ENCODE measurements around the gene DTYMK.

Gene DTYMK

GRCh38 chr2:241652722-241653121 is 33.9 kb downstream of the DTYMK start:
- Histone ChIP-seq H3K36me3 (ENCODE audit: control insufficient read depth, insufficient read depth, low read length) (peaks cover 35% of the 10 kb centered on the region), H3K9me3 (ENCODE audit: control insufficient read depth, insufficient read depth, low read length) (no peaks in the 10 kb centered on the region), H3K4me3 (ENCODE audit: low read depth, low read length) (no peak overlapping the region), H3K4me1 (ENCODE audit: control insufficient read depth, insufficient read depth, low read length) (peaks cover 2% of the 10 kb centered on the region), H3K9ac (ENCODE audit: low read depth, low read length) (no peak overlapping the region), H3K27me3 (ENCODE audit: control insufficient read depth, insufficient read depth, low read length) (no peaks in the 10 kb centered on the region)

DNA sequence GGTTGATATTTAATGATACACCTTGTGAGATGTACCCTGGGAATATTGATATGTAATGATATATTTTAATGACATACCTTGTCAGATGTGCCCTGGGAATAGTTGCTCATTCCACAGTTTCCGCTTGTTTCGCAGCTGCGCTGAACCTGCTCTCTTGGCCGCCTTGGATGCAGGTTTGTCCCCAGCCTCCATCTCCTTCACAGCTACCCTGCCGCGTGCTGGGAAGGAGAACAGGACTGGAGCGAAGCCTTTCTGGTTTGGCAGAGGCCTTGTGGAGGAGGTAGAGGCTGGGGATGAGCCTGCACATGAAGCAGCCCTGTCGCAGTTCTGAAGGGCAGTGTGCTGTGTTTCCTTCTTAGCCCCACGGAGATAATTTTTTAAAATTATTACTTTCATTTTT is 34.5 kb downstream of the DTYMK start:
- H3K9ac ChIP-seq (ENCODE audit: low read depth, low read length): no peak overlapping the region
- no peak overlapping the region for H3K4me3 ChIP-seq (ENCODE audit: low read depth, low read length)
- H3K36me3 ChIP-seq (ENCODE audit: control insufficient read depth, insufficient read depth, low read length): peaks cover 34% of the 10 kb centered on the region
- no peaks in the 10 kb centered on the region for H3K27me3 ChIP-seq (ENCODE audit: control insufficient read depth, insufficient read depth, low read length)
- no peaks in the 10 kb centered on the region for H3K9me3 ChIP-seq (ENCODE audit: control insufficient read depth, insufficient read depth, low read length)
- peaks cover 2% of the 10 kb centered on the region for H3K4me1 ChIP-seq (ENCODE audit: control insufficient read depth, insufficient read depth, low read length)

DNA sequence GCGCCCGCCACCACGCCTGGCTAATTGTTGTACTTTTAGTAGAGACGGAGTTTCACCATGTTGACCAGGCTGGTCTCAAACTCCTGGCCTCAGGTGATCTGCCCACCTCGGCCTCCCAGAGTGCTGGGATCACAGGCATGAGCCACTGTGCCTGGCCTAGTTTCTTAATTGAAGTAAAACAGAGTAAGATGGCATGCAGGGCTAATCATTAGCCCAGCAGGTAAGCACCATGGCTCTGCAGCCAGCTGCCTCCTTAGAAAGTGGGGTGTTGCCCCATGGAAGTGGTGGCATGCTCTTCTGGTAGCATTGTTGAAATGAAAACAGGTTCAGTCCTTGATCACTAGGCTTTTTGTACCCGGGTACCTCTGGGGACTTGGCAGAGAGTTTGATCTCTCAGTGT is 36.7 kb downstream of the DTYMK start:
- Histone ChIP-seq H3K4me3 (ENCODE audit: low read depth, low read length) (no peak overlapping the region), H3K9me3 (ENCODE audit: control insufficient read depth, insufficient read depth, low read length) (no peaks in the 10 kb centered on the region), H3K27me3 (ENCODE audit: control insufficient read depth, insufficient read depth, low read length) (no peaks in the 10 kb centered on the region), H3K36me3 (ENCODE audit: control insufficient read depth, insufficient read depth, low read length) (peaks cover 24% of the 10 kb centered on the region), H3K4me1 (ENCODE audit: control insufficient read depth, insufficient read depth, low read length) (peaks cover 2% of the 10 kb centered on the region), H3K9ac (ENCODE audit: low read depth, low read length) (no peak overlapping the region)

- Histone ChIP-seq H3K36me3 (ENCODE audit: control insufficient read depth, insufficient read depth, low read length) (peaks cover 19% of the 10 kb centered on the region), H3K4me1 (ENCODE audit: control insufficient read depth, insufficient read depth, low read length) (peaks cover 2% of the 10 kb centered on the region), H3K27me3 (ENCODE audit: control insufficient read depth, insufficient read depth, low read length) (no peaks in the 10 kb centered on the region), H3K4me3 (ENCODE audit: low read depth, low read length) (no peak overlapping the region), H3K9ac (ENCODE audit: low read depth, low read length) (no peak overlapping the region), H3K9me3 (ENCODE audit: control insufficient read depth, insufficient read depth, low read length) (no peaks in the 10 kb centered on the region)
Measured at GRCh38 chr2:241649404-241649803, 37.2 kb downstream of the DTYMK start.

DNA sequence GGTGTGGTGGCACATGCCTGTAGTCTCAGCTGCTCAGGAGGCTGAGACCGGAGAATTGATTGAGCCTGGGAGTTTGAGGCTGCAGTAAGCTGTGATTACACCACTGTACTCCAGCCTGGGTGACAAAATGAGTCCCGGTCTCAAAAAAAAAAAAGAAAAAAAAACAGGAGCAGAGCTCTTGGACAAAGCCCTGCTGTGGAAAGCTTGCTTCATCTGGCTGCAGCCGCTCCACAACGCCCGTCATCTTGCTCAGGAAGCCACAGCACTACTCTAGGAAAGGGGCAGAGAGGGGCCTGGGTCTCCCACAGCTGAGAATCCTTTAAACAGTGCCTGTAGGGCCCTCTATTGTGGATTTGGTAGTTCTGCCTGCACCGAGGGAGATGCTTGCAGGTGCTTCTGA is 38.2 kb downstream of the DTYMK start:
- Histone ChIP-seq H3K9ac (ENCODE audit: low read depth, low read length) (no peak overlapping the region), H3K9me3 (ENCODE audit: control insufficient read depth, insufficient read depth, low read length) (no peaks in the 10 kb centered on the region), H3K36me3 (ENCODE audit: control insufficient read depth, insufficient read depth, low read length) (peaks cover 17% of the 10 kb centered on the region), H3K4me1 (ENCODE audit: control insufficient read depth, insufficient read depth, low read length) (peaks cover 2% of the 10 kb centered on the region), H3K27me3 (ENCODE audit: control insufficient read depth, insufficient read depth, low read length) (no peaks in the 10 kb centered on the region), H3K4me3 (ENCODE audit: low read depth, low read length) (no peak overlapping the region)

DNA sequence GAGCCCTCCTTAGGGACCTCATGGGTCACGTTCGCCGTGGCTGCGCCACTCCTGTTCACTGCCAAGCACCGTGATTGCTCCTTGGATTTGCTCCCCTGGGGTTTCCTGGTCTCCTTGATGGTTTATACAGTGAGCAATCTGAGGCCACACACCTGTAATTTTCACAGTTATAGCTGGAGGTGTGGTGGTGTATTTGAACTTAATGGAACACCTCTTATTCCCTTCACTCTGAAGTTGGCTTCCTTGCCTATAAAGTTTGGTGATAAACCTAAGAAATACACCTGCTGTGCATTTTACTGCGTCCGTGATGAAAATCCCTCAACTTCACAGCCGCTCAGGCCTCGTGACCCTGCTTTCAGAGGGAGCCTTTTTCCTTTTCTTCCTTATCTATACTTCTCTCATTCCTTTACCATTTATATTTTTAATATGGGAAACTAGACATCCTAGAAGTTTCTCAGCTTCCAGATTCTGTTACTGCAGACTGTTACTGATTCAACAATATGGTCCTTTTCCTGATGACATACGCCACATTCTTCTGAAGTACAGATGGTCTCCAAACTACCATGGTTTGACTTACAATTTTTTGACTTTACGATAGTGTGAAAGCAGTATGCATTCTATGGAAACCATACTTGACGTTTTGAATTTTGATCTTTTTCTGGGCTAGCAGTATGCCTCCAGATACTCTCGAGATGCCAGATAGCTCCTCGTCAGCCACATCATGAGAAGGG is 40.5 kb downstream of the DTYMK start:
- Histone ChIP-seq H3K4me3 (ENCODE audit: low read depth, low read length) (no peak overlapping the region), H3K9me3 (ENCODE audit: control insufficient read depth, insufficient read depth, low read length) (no peaks in the 10 kb centered on the region), H3K36me3 (ENCODE audit: control insufficient read depth, insufficient read depth, low read length) (no peaks in the 10 kb centered on the region), H3K27me3 (ENCODE audit: control insufficient read depth, insufficient read depth, low read length) (no peaks in the 10 kb centered on the region), H3K9ac (ENCODE audit: low read depth, low read length) (no peak overlapping the region), H3K4me1 (ENCODE audit: control insufficient read depth, insufficient read depth, low read length) (peaks cover 6% of the 10 kb centered on the region)

GRCh38 chr2:241645056-241645914 is 41.3 kb downstream of the DTYMK start:
- Histone ChIP-seq H3K36me3 (ENCODE audit: control insufficient read depth, insufficient read depth, low read length) (no peaks in the 10 kb centered on the region), H3K9ac (ENCODE audit: low read depth, low read length) (no peak overlapping the region), H3K4me1 (ENCODE audit: control insufficient read depth, insufficient read depth, low read length) (peaks cover 6% of the 10 kb centered on the region)

DNA sequence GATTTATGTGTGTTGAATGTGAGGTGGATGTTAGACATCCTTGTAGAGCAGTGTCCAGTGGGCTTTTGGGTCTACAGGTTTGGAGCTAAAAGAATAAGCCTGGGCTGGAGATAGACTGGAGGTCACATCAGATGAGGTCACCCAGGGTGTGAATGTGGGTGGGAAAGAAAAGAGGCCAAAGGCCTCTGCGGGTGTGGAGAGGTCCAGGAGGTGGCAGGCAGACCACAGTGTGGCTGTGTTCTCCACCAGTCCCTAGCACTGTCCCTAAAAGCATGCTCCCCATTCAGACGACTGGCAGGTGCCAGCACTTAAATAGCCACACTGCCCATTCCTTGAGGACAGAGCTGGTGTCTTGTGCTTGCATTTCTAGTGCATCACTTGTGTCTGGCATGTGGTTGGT is 45.0 kb downstream of the DTYMK start:
- peaks cover 6% of the 10 kb centered on the region for H3K36me3 ChIP-seq (ENCODE audit: control insufficient read depth, insufficient read depth, low read length)
- no peak overlapping the region for H3K4me3 ChIP-seq (ENCODE audit: low read depth, low read length)
- no peak overlapping the region for H3K9ac ChIP-seq (ENCODE audit: low read depth, low read length)
- no peaks in the 10 kb centered on the region for H3K9me3 ChIP-seq (ENCODE audit: control insufficient read depth, insufficient read depth, low read length)
- H3K4me1 ChIP-seq (ENCODE audit: control insufficient read depth, insufficient read depth, low read length): peaks cover 4% of the 10 kb centered on the region
- no peaks in the 10 kb centered on the region for H3K27me3 ChIP-seq (ENCODE audit: control insufficient read depth, insufficient read depth, low read length)

More at GRCh38 chr2:241645056-241645914, 41.3 kb downstream of the DTYMK start:
- no peak overlapping the region for H3K4me3 ChIP-seq (ENCODE audit: low read depth, low read length)
- H3K27me3 ChIP-seq (ENCODE audit: control insufficient read depth, insufficient read depth, low read length): no peaks in the 10 kb centered on the region
- no peaks in the 10 kb centered on the region for H3K9me3 ChIP-seq (ENCODE audit: control insufficient read depth, insufficient read depth, low read length)

- Histone ChIP-seq H3K4me3 (ENCODE audit: low read depth, low read length) (no peak overlapping the region), H3K9me3 (ENCODE audit: control insufficient read depth, insufficient read depth, low read length) (no peaks in the 10 kb centered on the region), H3K4me1 (ENCODE audit: control insufficient read depth, insufficient read depth, low read length) (peaks cover 4% of the 10 kb centered on the region), H3K9ac (ENCODE audit: low read depth, low read length) (no peak overlapping the region), H3K36me3 (ENCODE audit: control insufficient read depth, insufficient read depth, low read length) (peaks cover 6% of the 10 kb centered on the region), H3K27me3 (ENCODE audit: control insufficient read depth, insufficient read depth, low read length) (no peaks in the 10 kb centered on the region)
Measured at GRCh38 chr2:241640165-241640795, 46.3 kb downstream of the DTYMK start.

DNA sequence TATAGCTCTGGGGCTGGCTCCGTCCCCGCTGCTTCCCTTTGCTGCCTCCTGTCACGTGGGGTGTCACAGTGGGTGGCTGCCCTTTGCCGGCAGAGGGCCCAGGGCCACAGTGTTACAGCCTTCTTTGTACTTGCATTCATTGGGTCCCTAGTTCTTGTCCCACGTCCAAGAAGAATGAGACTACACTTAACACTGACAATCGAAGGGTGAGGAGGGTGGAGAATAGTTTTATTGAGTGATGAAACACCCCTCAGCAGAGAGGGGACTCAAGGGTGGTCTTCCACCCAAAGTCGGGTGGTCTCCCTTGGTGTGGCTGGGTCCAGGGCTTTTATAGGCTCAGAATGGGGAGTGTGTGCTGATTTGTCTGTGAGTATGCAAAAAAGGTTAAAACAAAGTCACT is 47.2 kb downstream of the DTYMK start:
- Histone ChIP-seq H3K4me1 (ENCODE audit: control insufficient read depth, insufficient read depth, low read length) (peaks cover 4% of the 10 kb centered on the region), H3K4me3 (ENCODE audit: low read depth, low read length) (no peak overlapping the region), H3K27me3 (ENCODE audit: control insufficient read depth, insufficient read depth, low read length) (no peaks in the 10 kb centered on the region), H3K36me3 (ENCODE audit: control insufficient read depth, insufficient read depth, low read length) (peaks cover 6% of the 10 kb centered on the region), H3K9ac (ENCODE audit: low read depth, low read length) (no peak overlapping the region), H3K9me3 (ENCODE audit: control insufficient read depth, insufficient read depth, low read length) (no peaks in the 10 kb centered on the region)

GRCh38 chr2:241638940-241639339 is 47.7 kb downstream of the DTYMK start:
- peak overlapping the region; percentile 96 for H3K4me3 ChIP-seq (ENCODE audit: low read depth, low read length)
- H3K9ac ChIP-seq (ENCODE audit: low read depth, low read length): no peak overlapping the region
- H3K9me3 ChIP-seq (ENCODE audit: control insufficient read depth, insufficient read depth, low read length): no peaks in the 10 kb centered on the region
- H3K27me3 ChIP-seq (ENCODE audit: control insufficient read depth, insufficient read depth, low read length): no peaks in the 10 kb centered on the region
- H3K4me1 ChIP-seq (ENCODE audit: control insufficient read depth, insufficient read depth, low read length): peaks cover 4% of the 10 kb centered on the region
- H3K36me3 ChIP-seq (ENCODE audit: control insufficient read depth, insufficient read depth, low read length): peaks cover 6% of the 10 kb centered on the region
